Measurements from ENCODE around the gene SOAT2. TPM values are rescaled to one million over a fixed set of nuclear protein-coding genes. Genes with fewer than 3 reads are reported as not detected.

Gene SOAT2
- polyA plus RNA-seq, 2 of the 4 experiments (the other 2 are of a cell fraction), result 0.09 to 0.14 TPM

- TF ChIP-seq EHF (CRISPR knock-in tag; IDR thresholded peaks at IDR 0.05), result no peak
- TF ChIP-seq SMC3 (IDR thresholded peaks at IDR 0.05), result no peak
- TF ChIP-seq, protein P1, sequence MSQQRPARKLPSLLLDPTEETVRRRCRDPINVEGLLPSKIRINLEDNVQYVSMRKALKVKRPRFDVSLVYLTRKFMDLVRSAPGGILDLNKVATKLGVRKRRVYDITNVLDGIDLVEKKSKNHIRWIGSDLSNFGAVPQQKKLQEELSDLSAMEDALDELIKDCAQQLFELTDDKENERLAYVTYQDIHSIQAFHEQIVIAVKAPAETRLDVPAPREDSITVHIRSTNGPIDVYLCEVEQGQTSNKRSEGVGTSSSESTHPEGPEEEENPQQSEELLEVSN (IDR thresholded peaks at IDR 0.05; ENCODE audit: borderline replicate concordance, low read depth), result peak; percentile 58; the same call in 1 of the 2 replicates
- TF ChIP-seq EHMT2 (IDR thresholded peaks at IDR 0.05; ENCODE audit: low read depth), result no peak
- no peak for TF ChIP-seq MAFK (IDR thresholded peaks at IDR 0.05; ENCODE audit: partially characterized antibody)
- TF ChIP-seq CEBPB (IDR thresholded peaks at IDR 0.05), result no peak
- TF ChIP-seq HES2 (IDR thresholded peaks at IDR 0.05), result no peak
- TF ChIP-seq CBX8 (IDR thresholded peaks at IDR 0.05), result no peak
- TF ChIP-seq PBX3 (IDR thresholded peaks at IDR 0.05), result peak; percentile 99
- TF ChIP-seq BHLHE40 (IDR thresholded peaks at IDR 0.05; ENCODE audit: low read depth, low read length), result no peak
- TF ChIP-seq NR3C1 (IDR thresholded peaks at IDR 0.05), result no peak
- peak; percentile 27; the same call in 1 of the 2 replicates for TF ChIP-seq GATA3 (IDR thresholded peaks at IDR 0.05; ENCODE audit: borderline replicate concordance)
- TF ChIP-seq FOXS1 (CRISPR knock-in tag; IDR thresholded peaks at IDR 0.05), result no peak
- TF ChIP-seq, protein P2, sequence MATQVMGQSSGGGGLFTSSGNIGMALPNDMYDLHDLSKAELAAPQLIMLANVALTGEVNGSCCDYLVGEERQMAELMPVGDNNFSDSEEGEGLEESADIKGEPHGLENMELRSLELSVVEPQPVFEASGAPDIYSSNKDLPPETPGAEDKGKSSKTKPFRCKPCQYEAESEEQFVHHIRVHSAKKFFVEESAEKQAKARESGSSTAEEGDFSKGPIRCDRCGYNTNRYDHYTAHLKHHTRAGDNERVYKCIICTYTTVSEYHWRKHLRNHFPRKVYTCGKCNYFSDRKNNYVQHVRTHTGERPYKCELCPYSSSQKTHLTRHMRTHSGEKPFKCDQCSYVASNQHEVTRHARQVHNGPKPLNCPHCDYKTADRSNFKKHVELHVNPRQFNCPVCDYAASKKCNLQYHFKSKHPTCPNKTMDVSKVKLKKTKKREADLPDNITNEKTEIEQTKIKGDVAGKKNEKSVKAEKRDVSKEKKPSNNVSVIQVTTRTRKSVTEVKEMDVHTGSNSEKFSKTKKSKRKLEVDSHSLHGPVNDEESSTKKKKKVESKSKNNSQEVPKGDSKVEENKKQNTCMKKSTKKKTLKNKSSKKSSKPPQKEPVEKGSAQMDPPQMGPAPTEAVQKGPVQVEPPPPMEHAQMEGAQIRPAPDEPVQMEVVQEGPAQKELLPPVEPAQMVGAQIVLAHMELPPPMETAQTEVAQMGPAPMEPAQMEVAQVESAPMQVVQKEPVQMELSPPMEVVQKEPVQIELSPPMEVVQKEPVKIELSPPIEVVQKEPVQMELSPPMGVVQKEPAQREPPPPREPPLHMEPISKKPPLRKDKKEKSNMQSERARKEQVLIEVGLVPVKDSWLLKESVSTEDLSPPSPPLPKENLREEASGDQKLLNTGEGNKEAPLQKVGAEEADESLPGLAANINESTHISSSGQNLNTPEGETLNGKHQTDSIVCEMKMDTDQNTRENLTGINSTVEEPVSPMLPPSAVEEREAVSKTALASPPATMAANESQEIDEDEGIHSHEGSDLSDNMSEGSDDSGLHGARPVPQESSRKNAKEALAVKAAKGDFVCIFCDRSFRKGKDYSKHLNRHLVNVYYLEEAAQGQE (IDR thresholded peaks at IDR 0.05), result no peak
- TF ChIP-seq RFX5 (IDR thresholded peaks at IDR 0.05), result peak; percentile 88
- TF ChIP-seq TFCP2L1 (CRISPR knock-in tag; IDR thresholded peaks at IDR 0.05), result 0 out of 2 replicates have a peak, but pooled peaks have one; percentile 35
- peak; percentile 5 to 86; a peak in 3 of 5 replicates for TF ChIP-seq JUN (IDR thresholded peaks at IDR 0.05)
- no peak for TF ChIP-seq HOXB13 (CRISPR knock-in tag; IDR thresholded peaks at IDR 0.05; ENCODE audit: low read depth)
- TF ChIP-seq, protein P3, sequence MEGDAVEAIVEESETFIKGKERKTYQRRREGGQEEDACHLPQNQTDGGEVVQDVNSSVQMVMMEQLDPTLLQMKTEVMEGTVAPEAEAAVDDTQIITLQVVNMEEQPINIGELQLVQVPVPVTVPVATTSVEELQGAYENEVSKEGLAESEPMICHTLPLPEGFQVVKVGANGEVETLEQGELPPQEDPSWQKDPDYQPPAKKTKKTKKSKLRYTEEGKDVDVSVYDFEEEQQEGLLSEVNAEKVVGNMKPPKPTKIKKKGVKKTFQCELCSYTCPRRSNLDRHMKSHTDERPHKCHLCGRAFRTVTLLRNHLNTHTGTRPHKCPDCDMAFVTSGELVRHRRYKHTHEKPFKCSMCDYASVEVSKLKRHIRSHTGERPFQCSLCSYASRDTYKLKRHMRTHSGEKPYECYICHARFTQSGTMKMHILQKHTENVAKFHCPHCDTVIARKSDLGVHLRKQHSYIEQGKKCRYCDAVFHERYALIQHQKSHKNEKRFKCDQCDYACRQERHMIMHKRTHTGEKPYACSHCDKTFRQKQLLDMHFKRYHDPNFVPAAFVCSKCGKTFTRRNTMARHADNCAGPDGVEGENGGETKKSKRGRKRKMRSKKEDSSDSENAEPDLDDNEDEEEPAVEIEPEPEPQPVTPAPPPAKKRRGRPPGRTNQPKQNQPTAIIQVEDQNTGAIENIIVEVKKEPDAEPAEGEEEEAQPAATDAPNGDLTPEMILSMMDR (IDR thresholded peaks at IDR 0.05), result no peak
- TF ChIP-seq, protein P4, sequence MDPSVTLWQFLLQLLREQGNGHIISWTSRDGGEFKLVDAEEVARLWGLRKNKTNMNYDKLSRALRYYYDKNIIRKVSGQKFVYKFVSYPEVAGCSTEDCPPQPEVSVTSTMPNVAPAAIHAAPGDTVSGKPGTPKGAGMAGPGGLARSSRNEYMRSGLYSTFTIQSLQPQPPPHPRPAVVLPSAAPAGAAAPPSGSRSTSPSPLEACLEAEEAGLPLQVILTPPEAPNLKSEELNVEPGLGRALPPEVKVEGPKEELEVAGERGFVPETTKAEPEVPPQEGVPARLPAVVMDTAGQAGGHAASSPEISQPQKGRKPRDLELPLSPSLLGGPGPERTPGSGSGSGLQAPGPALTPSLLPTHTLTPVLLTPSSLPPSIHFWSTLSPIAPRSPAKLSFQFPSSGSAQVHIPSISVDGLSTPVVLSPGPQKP (IDR thresholded peaks at IDR 0.05; ENCODE audit: low read depth, low read length), result no peak
- TF ChIP-seq PHF8 (IDR thresholded peaks at IDR 0.05; ENCODE audit: borderline replicate concordance, low read depth), result peak; percentile 83; the same call in 1 of the 2 replicates
- no peak for TF ChIP-seq JUNB (IDR thresholded peaks at IDR 0.05)
- no peak for TF ChIP-seq CHD4 (IDR thresholded peaks at IDR 0.05; ENCODE audit: borderline replicate concordance)
Observed at GRCh38 chr12:53079226-53080117, 23.8 kb upstream of the SOAT2 start, which contains the start of gene SPRYD3 (continued).
